K562 (cell line): Measurements from ENCODE around the gene RASL12.

Experiments
- ARID2 ChIP-seq: fragments of 450-650 bp; IDR thresholded peaks from 2 replicates; pipeline ENCODE4 v1.6.1; 2017; ENCODE audit warnings: antibody characterized with exemption, mild to moderate bottlenecking
- EWSR1 ChIP-seq: fragments of 450-650 bp; IDR thresholded peaks from 2 replicates; pipeline ENCODE4 v1.6.1; 2018; ENCODE audit warnings: borderline replicate concordance, mild to moderate bottlenecking, low read depth, moderate library complexity; ENCODE audit not compliant: partially characterized antibody
- GABPB1 ChIP-seq: sonication (generic); formaldehyde crosslinking; IDR thresholded peaks from 2 replicates; pipeline ENCODE4 v1.8.0; 2022; ENCODE audit warnings: mild to moderate bottlenecking, missing genetic modification reagents
- NFRKB ChIP-seq: fragments of 450-650 bp; IDR thresholded peaks from 2 replicates; pipeline ENCODE4 v1.6.1; 2016; ENCODE audit warnings: low read depth
- POLR2A ChIP-seq: fragments of 450-650 bp; conservative IDR thresholded peaks from 2 replicates; pipeline ENCODE4 v1.6.1; 2016
- ZNF780A ChIP-seq: fragments of 250-450 bp; sonication (Bioruptor Pico); IDR thresholded peaks from 2 replicates; pipeline ENCODE4 v1.5.0; 2021; ENCODE audit warnings: mild to moderate bottlenecking
- TF ChIP-seq, protein P1 (sequence below), 2 experiments: fragments of 450-650 bp; formaldehyde crosslinking in 1 of 2; IDR thresholded peaks; 2 replicates each; pipeline versions ENCODE4 v1.4.0 to v1.6.1; 2014 to 2020; ENCODE audit warnings: mild to moderate bottlenecking in 2 of 2, borderline replicate concordance in 1 of 2, low read depth in 1 of 2
- TF ChIP-seq, protein P2 (sequence below): sonication (generic); formaldehyde crosslinking; IDR thresholded peaks from 2 replicates; pipeline ENCODE4 v1.8.1; 2022; ENCODE audit warnings: missing genetic modification reagents

DNA sequence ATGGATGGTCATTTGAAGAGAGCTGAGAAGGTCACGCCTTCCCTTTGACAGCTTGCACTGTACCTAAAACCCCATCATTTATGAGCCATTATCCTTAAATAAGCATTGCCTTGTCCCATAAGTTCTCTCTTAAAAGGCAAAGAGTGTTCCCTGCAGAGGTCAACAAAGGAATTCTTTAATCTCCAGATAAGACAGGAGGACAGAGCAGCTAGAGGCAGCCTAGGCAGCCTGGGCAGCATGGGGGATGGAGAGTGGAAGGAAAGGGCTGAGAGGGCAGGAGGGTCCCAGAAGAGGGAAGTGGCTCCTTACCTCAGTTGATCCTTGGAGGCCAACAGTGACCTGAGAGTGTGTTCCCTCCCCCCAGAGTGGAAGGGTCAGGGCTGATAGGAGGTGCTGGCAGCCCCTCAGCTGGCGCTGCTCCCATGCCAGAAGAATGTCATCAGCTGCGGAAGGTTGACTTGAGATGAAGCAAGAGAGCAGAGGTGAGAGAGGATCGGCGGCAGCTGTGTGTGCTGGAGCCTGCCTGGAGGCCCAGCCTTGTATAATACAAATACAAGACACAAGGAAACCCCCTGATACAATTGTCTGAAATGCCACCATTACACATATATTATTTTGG is 21.5 kb upstream of the RASL12 start:
- TF ChIP-seq, protein P1, sequence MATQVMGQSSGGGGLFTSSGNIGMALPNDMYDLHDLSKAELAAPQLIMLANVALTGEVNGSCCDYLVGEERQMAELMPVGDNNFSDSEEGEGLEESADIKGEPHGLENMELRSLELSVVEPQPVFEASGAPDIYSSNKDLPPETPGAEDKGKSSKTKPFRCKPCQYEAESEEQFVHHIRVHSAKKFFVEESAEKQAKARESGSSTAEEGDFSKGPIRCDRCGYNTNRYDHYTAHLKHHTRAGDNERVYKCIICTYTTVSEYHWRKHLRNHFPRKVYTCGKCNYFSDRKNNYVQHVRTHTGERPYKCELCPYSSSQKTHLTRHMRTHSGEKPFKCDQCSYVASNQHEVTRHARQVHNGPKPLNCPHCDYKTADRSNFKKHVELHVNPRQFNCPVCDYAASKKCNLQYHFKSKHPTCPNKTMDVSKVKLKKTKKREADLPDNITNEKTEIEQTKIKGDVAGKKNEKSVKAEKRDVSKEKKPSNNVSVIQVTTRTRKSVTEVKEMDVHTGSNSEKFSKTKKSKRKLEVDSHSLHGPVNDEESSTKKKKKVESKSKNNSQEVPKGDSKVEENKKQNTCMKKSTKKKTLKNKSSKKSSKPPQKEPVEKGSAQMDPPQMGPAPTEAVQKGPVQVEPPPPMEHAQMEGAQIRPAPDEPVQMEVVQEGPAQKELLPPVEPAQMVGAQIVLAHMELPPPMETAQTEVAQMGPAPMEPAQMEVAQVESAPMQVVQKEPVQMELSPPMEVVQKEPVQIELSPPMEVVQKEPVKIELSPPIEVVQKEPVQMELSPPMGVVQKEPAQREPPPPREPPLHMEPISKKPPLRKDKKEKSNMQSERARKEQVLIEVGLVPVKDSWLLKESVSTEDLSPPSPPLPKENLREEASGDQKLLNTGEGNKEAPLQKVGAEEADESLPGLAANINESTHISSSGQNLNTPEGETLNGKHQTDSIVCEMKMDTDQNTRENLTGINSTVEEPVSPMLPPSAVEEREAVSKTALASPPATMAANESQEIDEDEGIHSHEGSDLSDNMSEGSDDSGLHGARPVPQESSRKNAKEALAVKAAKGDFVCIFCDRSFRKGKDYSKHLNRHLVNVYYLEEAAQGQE (IDR thresholded peaks at IDR 0.05; ENCODE audit: borderline replicate concordance) = no peak
- TF ChIP-seq, protein P1 (CRISPR knock-in tag; IDR thresholded peaks at IDR 0.05; ENCODE audit: low read depth) = no peak
- TF ChIP-seq POLR2A (no peak), GABPB1 (CRISPR knock-in tag) (no peak), ZNF780A (no peak), EWSR1 (no peak), ARID2 (no peak), NFRKB (no peak)
- TF ChIP-seq, protein P2, sequence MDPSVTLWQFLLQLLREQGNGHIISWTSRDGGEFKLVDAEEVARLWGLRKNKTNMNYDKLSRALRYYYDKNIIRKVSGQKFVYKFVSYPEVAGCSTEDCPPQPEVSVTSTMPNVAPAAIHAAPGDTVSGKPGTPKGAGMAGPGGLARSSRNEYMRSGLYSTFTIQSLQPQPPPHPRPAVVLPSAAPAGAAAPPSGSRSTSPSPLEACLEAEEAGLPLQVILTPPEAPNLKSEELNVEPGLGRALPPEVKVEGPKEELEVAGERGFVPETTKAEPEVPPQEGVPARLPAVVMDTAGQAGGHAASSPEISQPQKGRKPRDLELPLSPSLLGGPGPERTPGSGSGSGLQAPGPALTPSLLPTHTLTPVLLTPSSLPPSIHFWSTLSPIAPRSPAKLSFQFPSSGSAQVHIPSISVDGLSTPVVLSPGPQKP (CRISPR knock-in tag) = no peak
